CD4-positive, CD25-positive, alpha-beta regulatory T cell (primary cell): ENCODE data around the gene TLL2. TPM values are rescaled to one million over a fixed set of nuclear protein-coding genes. Genes with fewer than 3 reads are reported as not detected.

Experiments used
- ATAC-seq, 2 donors: fragments of 150-1000 bp; cut with Tn5 transposase; one replicate each; pipeline ENCODE4 v1.10.0; 2021; ENCODE audit warnings: low read depth in 2 of 2, moderate number of reproducible peaks in 2 of 2, moderate library complexity in 1 of 2
- DNase-seq, 3 donors: peaks; one replicate each; pipeline versions ENCODE4 v3.0.0 to v3.0.0-alpha.2; 2012 to 2022; ENCODE audit warnings: mixed read lengths in 1 of 3
- H3K27ac ChIP-seq: one replicate; pipeline ENCODE4 v1.7.0; 2013; ENCODE audit warnings: mild to moderate bottlenecking, low read length; ENCODE audit not compliant: insufficient read depth, poor library complexity, severe bottlenecking
- H3K27me3 ChIP-seq: one replicate; pipeline ENCODE4 v1.7.0; 2013; ENCODE audit warnings: low read length; ENCODE audit not compliant: control insufficient read depth, insufficient read depth
- H3K36me3 ChIP-seq: one replicate; pipeline ENCODE4 v1.7.0; 2013; ENCODE audit warnings: mild to moderate bottlenecking, low read length, moderate library complexity; ENCODE audit not compliant: control insufficient read depth, insufficient read depth
- H3K4me1 ChIP-seq: 2 replicates; pipeline ENCODE4 v1.7.0; 2013; ENCODE audit warnings: mild to moderate bottlenecking, low read length; ENCODE audit not compliant: insufficient read depth, control insufficient read depth, poor library complexity, severe bottlenecking
- H3K4me3 ChIP-seq: one replicate; pipeline ENCODE4 v1.7.0; 2013; ENCODE audit warnings: low read depth, mild to moderate bottlenecking, low read length, moderate library complexity
- H3K9me3 ChIP-seq, 2 experiments: 1 replicate in 1 of 2; 2 replicates in 1 of 2; pipeline ENCODE4 v1.7.0; 2013; ENCODE audit warnings: low read length in 2 of 2, mild to moderate bottlenecking in 1 of 2, moderate library complexity in 1 of 2; ENCODE audit not compliant: control insufficient read depth in 2 of 2
- H3K27ac Mint-ChIP-seq, 3 donors: one replicate each; pipeline ENCODE4 v1.8.0; 2020 to 2022; ENCODE audit warnings: mild to moderate bottlenecking in 3 of 3, mixed read lengths in 3 of 3, moderate library complexity in 2 of 3
- H3K27me3 Mint-ChIP-seq: one replicate; pipeline ENCODE4 v1.8.0; 2022; ENCODE audit warnings: mild to moderate bottlenecking, mixed read lengths
- H3K36me3 Mint-ChIP-seq: one replicate; pipeline ENCODE4 v1.8.0; 2020; ENCODE audit warnings: mixed read lengths
- H3K4me1 Mint-ChIP-seq, 4 donors: one replicate each; pipeline ENCODE4 v1.8.0; 2020 to 2022; ENCODE audit warnings: mixed read lengths in 4 of 4, mild to moderate bottlenecking in 1 of 4
- H3K4me3 Mint-ChIP-seq, 4 donors: one replicate each; pipeline ENCODE4 v1.8.0; 2020 to 2022; ENCODE audit warnings: mild to moderate bottlenecking in 4 of 4, mixed read lengths in 4 of 4, moderate library complexity in 3 of 4
- H3K9me3 Mint-ChIP-seq, 7 donors: one replicate each; pipeline ENCODE4 v1.8.0; 2020 to 2022; ENCODE audit warnings: mixed read lengths in 7 of 7, mild to moderate bottlenecking in 3 of 7, moderate library complexity in 2 of 7
- polyA plus RNA-seq, 4 donors: library from polyadenylated mRNA; unstranded; fragments of 300-500 nt; fragmentation: Illumina TruSeq; gene quantifications; one replicate each; pipeline ENCODE4 v1.2.3, GENCODE V29; 2021
- total RNA-seq: library from RNA; stranded (reverse); gene quantifications from one replicate; pipeline ENCODE4 v1.2.3, GENCODE V29; 2022

Gene TLL2
- total and polyA plus RNA-seq, 5 donors from 2014 or later = not detected

DNA sequence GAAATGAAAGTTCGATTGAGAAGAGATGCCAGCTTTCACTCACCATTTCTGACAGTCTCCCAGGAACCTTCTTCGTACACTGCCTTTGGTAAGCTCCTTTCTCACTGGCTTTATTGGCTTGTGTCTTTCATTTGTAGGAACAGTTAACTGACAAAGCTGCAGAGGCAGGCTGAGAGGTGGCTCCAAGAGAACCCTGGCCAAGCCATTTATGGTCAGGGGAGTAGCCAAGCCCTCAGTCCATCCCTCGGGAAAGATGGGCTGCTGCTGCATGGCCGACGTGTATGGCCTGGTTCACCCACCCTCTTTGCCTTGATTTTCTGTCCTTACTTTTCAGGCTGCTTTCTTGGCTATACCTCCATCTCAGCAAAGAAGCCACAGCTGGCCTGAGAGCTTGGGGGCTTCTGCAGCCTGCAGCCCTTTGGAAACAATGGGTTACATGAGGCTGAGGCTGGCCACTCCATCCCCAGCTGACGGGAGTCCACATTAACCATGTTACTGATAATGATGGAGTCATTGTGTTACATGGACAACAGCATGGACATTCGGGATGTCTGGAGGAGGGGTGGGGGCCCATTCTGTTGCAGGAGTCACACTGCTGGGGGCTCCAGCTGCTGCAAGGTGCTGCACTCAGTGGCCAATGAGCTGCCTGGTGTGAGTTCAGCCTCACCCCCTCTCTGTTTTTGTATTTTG lies 154.7 kb downstream of the TLL2 start, which contains the start of gene OPALIN:
Gene OPALIN (minus strand): TSS at position 152 of the 690 bp plus-strand sequence. CDS start 106 bp downstream, at position 46.
- H3K4me1 ChIP-seq = no peaks in the 10 kb centered on the region
- Mint-ChIP-seq H3K4me3 (no peak within 1 kb of the TSS), H3K27me3 (peaks cover 22% of the 10 kb centered on the region), H3K27ac (no peak within 1 kb of the TSS), H3K36me3 (no peaks in the 10 kb centered on the region), H3K9me3 (peaks cover 0 to 5% (median 0%) of the 10 kb centered on the region in 7 donors), H3K4me1 (no peaks in the 10 kb centered on the region)
- no peaks in the 10 kb centered on the region for H3K9me3 ChIP-seq
- ATAC-seq (no peak), DNase-seq (no peak)
- H3K27me3 ChIP-seq = peaks cover 7% of the 10 kb centered on the region
- H3K27ac ChIP-seq = no peak within 1 kb of the TSS
- no peaks in the 10 kb centered on the region for H3K36me3 ChIP-seq
- H3K4me3 ChIP-seq = no peak within 1 kb of the TSS

DNA sequence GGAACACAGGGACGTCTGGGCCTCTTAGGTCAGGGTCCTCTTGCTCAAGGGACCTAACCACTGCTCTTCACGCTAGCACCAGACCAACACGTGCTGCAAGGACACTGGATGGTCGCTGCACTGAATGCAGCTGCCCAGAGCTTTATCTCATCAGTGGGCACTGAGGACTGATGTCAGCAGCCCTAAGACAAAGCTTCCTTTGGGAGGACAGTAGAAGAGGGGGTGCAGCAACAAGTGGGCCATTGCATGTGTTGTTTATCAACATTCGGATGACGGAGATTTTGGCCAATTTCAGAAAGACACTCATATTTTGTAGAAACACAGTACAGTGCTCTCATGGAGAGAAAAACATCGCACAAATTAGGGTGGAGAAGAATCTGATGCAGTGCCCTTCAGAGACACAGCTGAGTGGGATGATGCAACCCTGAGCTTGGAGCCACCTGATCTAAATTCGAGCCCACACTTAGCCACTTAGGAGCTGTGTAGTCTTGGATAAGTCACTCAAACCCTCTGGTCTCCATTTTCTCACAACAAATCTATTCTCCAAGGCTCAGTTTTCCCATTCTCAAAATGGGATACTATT lies 156.6 kb downstream of the TLL2 start:
- H3K4me1 Mint-ChIP-seq = no peaks in the 10 kb centered on the region
- H3K36me3 Mint-ChIP-seq = no peaks in the 10 kb centered on the region
- Histone ChIP-seq H3K4me3 (no peak overlapping the region), H3K27ac (no peak overlapping the region), H3K36me3 (no peaks in the 10 kb centered on the region), H3K4me1 (no peaks in the 10 kb centered on the region), H3K9me3 (no peaks in the 10 kb centered on the region), H3K27me3 (peaks cover 7% of the 10 kb centered on the region)
- no peak overlapping the region for H3K27ac Mint-ChIP-seq
- H3K4me3 Mint-ChIP-seq = no peak overlapping the region
- peaks cover 21% of the 10 kb centered on the region for H3K27me3 Mint-ChIP-seq
- ATAC-seq (no peak), DNase-seq (no peak)
- peaks cover 0 to 4% (median 0%) of the 10 kb centered on the region in 7 donors for H3K9me3 Mint-ChIP-seq

- no peaks in the 10 kb centered on the region for H3K9me3 ChIP-seq
- Mint-ChIP-seq H3K4me3 (no peak overlapping the region), H3K27ac (no peak overlapping the region), H3K9me3 (peaks cover 0 to 4% (median 0%) of the 10 kb centered on the region in 7 donors), H3K4me1 (no peaks in the 10 kb centered on the region), H3K36me3 (no peaks in the 10 kb centered on the region), H3K27me3 (peaks cover 22% of the 10 kb centered on the region)
- H3K27ac ChIP-seq = no peak overlapping the region
- H3K4me1 ChIP-seq = no peaks in the 10 kb centered on the region
- H3K4me3 ChIP-seq = no peak overlapping the region
- no peak for DNase-seq
- peaks cover 13% of the 10 kb centered on the region for H3K27me3 ChIP-seq
- no peaks in the 10 kb centered on the region for H3K36me3 ChIP-seq
- ATAC-seq = no peak
Measured at GRCh38 chr10:96352582-96352981, 161.1 kb downstream of the TLL2 start.

GRCh38 chr10:96352027-96352426 lies 161.7 kb downstream of the TLL2 start:
- no peak for ATAC-seq
- peaks cover 0 to 6% (median 0%) of the 10 kb centered on the region in 7 donors for H3K9me3 Mint-ChIP-seq

GRCh38 chr10:96346295-96346694 lies 167.4 kb downstream of the TLL2 start:
- DNase-seq = no peak
- no peaks in the 10 kb centered on the region for H3K4me1 ChIP-seq
- peaks cover 27% of the 10 kb centered on the region for H3K27me3 Mint-ChIP-seq
- H3K4me3 Mint-ChIP-seq = no peak overlapping the region
- ATAC-seq = no peak
- no peaks in the 10 kb centered on the region for H3K36me3 ChIP-seq
- peaks cover 6 to 7% of the 10 kb centered on the region in 2 experiments for H3K9me3 ChIP-seq
- H3K36me3 Mint-ChIP-seq = peaks cover 4% of the 10 kb centered on the region
- no peak overlapping the region for H3K27ac ChIP-seq
- peaks cover 6% of the 10 kb centered on the region for H3K27me3 ChIP-seq
- H3K4me1 Mint-ChIP-seq = no peaks in the 10 kb centered on the region
- H3K9me3 Mint-ChIP-seq = peaks cover 0 to 8% (median 2%) of the 10 kb centered on the region in 7 donors
- H3K4me3 ChIP-seq = no peak overlapping the region
- H3K27ac Mint-ChIP-seq = no peak overlapping the region

More at GRCh38 chr10:96352027-96352426, 161.7 kb downstream of the TLL2 start:
- Mint-ChIP-seq H3K4me1 (no peaks in the 10 kb centered on the region), H3K4me3 (no peak overlapping the region), H3K27me3 (peaks cover 27% of the 10 kb centered on the region), H3K27ac (no peak overlapping the region), H3K36me3 (no peaks in the 10 kb centered on the region)
- DNase-seq = no peak
- Histone ChIP-seq H3K27ac (no peak overlapping the region), H3K9me3 (no peaks in the 10 kb centered on the region), H3K27me3 (peaks cover 10% of the 10 kb centered on the region), H3K4me3 (no peak overlapping the region), H3K36me3 (no peaks in the 10 kb centered on the region), H3K4me1 (no peaks in the 10 kb centered on the region)

GRCh38 chr10:96345222-96345621 lies 168.5 kb downstream of the TLL2 start:
- H3K27ac Mint-ChIP-seq = no peak overlapping the region
- H3K4me1 Mint-ChIP-seq = peaks cover 0 to 2% (median 0%) of the 10 kb centered on the region in 4 donors
- H3K4me1 ChIP-seq = no peaks in the 10 kb centered on the region
- H3K27ac ChIP-seq = no peak overlapping the region
- H3K4me3 ChIP-seq = no peak overlapping the region
- no peaks in the 10 kb centered on the region for H3K36me3 ChIP-seq
- DNase-seq (no peak), ATAC-seq (no peak)
- H3K27me3 Mint-ChIP-seq = peaks cover 27% of the 10 kb centered on the region
- no peak overlapping the region for H3K4me3 Mint-ChIP-seq
- H3K36me3 Mint-ChIP-seq = peaks cover 4% of the 10 kb centered on the region
- peaks cover 0 to 8% (median 2%) of the 10 kb centered on the region in 7 donors for H3K9me3 Mint-ChIP-seq
- peaks cover 3% of the 10 kb centered on the region for H3K27me3 ChIP-seq
- peaks cover 6 to 7% of the 10 kb centered on the region in 2 experiments for H3K9me3 ChIP-seq

DNA sequence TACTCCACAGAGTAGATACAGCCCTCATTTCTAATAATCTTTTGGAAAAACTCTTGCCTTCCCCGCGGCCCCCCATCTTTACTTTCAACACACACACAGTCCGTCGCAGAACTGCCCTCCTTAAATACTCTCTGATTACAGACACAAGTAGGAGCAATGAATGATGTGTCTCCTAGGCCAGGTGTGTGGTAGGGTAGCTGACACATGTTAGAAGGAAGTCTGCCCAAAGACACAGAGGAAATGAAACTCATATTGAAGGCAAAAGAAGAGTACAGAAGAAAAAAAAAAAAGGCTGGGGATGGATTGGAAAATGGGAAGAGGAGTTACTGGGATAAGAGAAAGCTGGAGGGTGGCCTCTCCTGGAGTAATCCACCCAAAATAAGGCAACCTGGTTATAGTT lies 169.5 kb downstream of the TLL2 start:
- H3K9me3 Mint-ChIP-seq = peaks cover 0 to 8% (median 2%) of the 10 kb centered on the region in 7 donors
- DNase-seq (no peak), ATAC-seq (no peak)
- peaks cover 32% of the 10 kb centered on the region for H3K27me3 Mint-ChIP-seq
- Histone ChIP-seq H3K27me3 (no peaks in the 10 kb centered on the region), H3K4me1 (no peaks in the 10 kb centered on the region), H3K4me3 (no peak overlapping the region), H3K27ac (no peak overlapping the region), H3K9me3 (peaks cover 6 to 7% of the 10 kb centered on the region in 2 experiments), H3K36me3 (no peaks in the 10 kb centered on the region)
- H3K27ac Mint-ChIP-seq = no peak overlapping the region
- peaks cover 4% of the 10 kb centered on the region for H3K36me3 Mint-ChIP-seq
- peaks cover 0 to 3% (median 0%) of the 10 kb centered on the region in 4 donors for H3K4me1 Mint-ChIP-seq
- no peak overlapping the region for H3K4me3 Mint-ChIP-seq
